ENCODE data around the gene SLC3A2. TPM values are rescaled to one million over a fixed set of nuclear protein-coding genes. Genes with fewer than 3 reads are reported as not detected.

The SLC3A2 gene
- total and polyA plus RNA-seq, 4 donors: 31.8 to 107 (median 86.7) TPM

DNA sequence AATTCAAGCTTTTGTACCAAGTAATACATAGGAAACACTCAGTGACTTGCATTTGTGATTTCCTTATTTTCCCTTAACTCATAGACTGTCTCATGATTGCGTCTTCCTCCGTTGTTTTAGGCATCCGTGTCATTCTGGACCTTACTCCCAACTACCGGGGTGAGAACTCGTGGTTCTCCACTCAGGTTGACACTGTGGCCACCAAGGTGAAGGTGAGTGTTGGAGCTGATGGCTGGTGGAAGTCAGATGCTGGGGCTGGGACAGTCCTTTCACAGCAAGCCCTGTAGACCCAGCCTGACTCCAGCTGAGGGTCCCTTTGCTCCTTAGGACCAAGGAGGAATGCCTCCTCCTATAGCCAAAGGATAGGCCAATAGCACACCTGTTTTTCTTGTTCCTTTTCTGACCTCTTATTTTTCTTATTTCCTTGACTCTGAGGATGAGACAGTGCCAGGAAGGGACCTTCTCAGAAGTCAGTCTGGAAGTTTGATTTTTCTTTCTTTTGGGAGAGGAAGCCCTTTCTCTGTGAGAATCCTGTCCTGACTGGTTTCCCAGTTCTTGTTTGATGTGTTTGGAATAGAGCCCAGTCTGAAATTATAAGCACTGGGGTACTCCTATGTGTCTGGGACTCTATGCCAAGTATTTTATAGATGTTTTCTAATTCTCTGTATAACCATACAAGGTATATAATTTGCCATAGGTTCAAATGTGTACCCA lies 2.2 kb downstream of the SLC3A2 start:
- Histone ChIP-seq H3K27ac (ENCODE audit: low read depth in 1 of 2, low read length in 2 of 2) (peak overlapping the region in 1 of 2 donors; percentile 47), H3K4me1 (ENCODE audit: control insufficient read depth in 1 of 2, insufficient read depth in 2 of 2, low read length in 2 of 2) (peaks cover 0 to 9% of the 10 kb centered on the region in 2 donors), H3K9me3 (ENCODE audit: control insufficient read depth, low read length) (no peaks in the 10 kb centered on the region), H3K27me3 (ENCODE audit: control insufficient read depth in 1 of 2, insufficient read depth in 2 of 2, low read length in 1 of 2) (no peaks in the 10 kb centered on the region), H3K36me3 (ENCODE audit: control insufficient read depth in 1 of 2, insufficient read depth in 2 of 2, low read length in 1 of 2) (peaks cover 0 to 14% of the 10 kb centered on the region in 2 donors), H3K4me3 (ENCODE audit: low read length in 2 of 2) (peak overlapping the region in 1 of 2 donors; percentile 53)
- ATAC-seq (ENCODE audit: low FRiP score): no peak
- intact Hi-C loops (cut with DNase I): loop anchor here in 1 of 2 donors (5.0 to 10.0 kb wide), 2 partner anchors 96 to 752 kb away; partner anchors contain the start of gene TMEM179B
- no peak for DNase-seq
- WGBS, 2 donors: 26 to 35% methylated on average over 5 of the region's 5 CpGs

GRCh38 chr11:62883673-62884072 lies 3.0 kb downstream of the SLC3A2 start:
- Histone ChIP-seq H3K4me1 (ENCODE audit: control insufficient read depth in 1 of 2, insufficient read depth in 2 of 2, low read length in 2 of 2) (peaks cover 0 to 9% of the 10 kb centered on the region in 2 donors), H3K36me3 (ENCODE audit: control insufficient read depth in 1 of 2, insufficient read depth in 2 of 2, low read length in 1 of 2) (peaks cover 0 to 17% of the 10 kb centered on the region in 2 donors)
- WGBS, 2 donors: 28 to 47% methylated on average over 3 of the region's 3 CpGs

GRCh38 chr11:62885137-62885750 lies 4.5 kb downstream of the SLC3A2 start:
- H3K27ac ChIP-seq (ENCODE audit: low read depth in 1 of 2, low read length in 2 of 2): no peak overlapping the region
- intact Hi-C loops (cut with DNase I): loop anchor here in 1 of 2 donors (10.0 kb wide), 1 partner anchor 750 kb away; no protein-coding TSS in a partner anchor
- no peaks in the 10 kb centered on the region for H3K27me3 ChIP-seq (ENCODE audit: control insufficient read depth in 1 of 2, insufficient read depth in 2 of 2, low read length in 1 of 2)
- peaks cover 0 to 6% of the 10 kb centered on the region in 2 donors for H3K4me1 ChIP-seq (ENCODE audit: control insufficient read depth in 1 of 2, insufficient read depth in 2 of 2, low read length in 2 of 2)
- DNase-seq (no peak), ATAC-seq (ENCODE audit: low FRiP score) (no peak)
- peaks cover 0 to 17% of the 10 kb centered on the region in 2 donors for H3K36me3 ChIP-seq (ENCODE audit: control insufficient read depth in 1 of 2, insufficient read depth in 2 of 2, low read length in 1 of 2)
- WGBS, 2 donors: 87 to 88% methylated on average over 11 of the region's 11 CpGs
- no peak overlapping the region for H3K4me3 ChIP-seq (ENCODE audit: low read length in 2 of 2)
- H3K9me3 ChIP-seq (ENCODE audit: control insufficient read depth, low read length): no peaks in the 10 kb centered on the region

More at GRCh38 chr11:62883673-62884072, 3.0 kb downstream of the SLC3A2 start:
- no peak for ATAC-seq (ENCODE audit: low FRiP score)
- Histone ChIP-seq H3K27me3 (ENCODE audit: control insufficient read depth in 1 of 2, insufficient read depth in 2 of 2, low read length in 1 of 2) (no peaks in the 10 kb centered on the region), H3K4me3 (ENCODE audit: low read length in 2 of 2) (no peak overlapping the region), H3K27ac (ENCODE audit: low read depth in 1 of 2, low read length in 2 of 2) (no peak overlapping the region), H3K9me3 (ENCODE audit: control insufficient read depth, low read length) (no peaks in the 10 kb centered on the region)
- intact Hi-C loops (cut with DNase I): loop anchor here in 1 of 2 donors (5.0 to 10.0 kb wide), 2 partner anchors 96 to 751 kb away; partner anchors contain the start of gene TMEM179B
- no peak for DNase-seq

DNA sequence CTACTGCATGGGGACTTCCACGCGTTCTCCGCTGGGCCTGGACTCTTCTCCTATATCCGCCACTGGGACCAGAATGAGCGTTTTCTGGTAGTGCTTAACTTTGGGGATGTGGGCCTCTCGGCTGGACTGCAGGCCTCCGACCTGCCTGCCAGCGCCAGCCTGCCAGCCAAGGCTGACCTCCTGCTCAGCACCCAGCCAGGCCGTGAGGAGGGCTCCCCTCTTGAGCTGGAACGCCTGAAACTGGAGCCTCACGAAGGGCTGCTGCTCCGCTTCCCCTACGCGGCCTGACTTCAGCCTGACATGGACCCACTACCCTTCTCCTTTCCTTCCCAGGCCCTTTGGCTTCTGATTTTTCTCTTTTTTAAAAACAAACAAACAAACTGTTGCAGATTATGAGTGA lies 7.7 kb downstream of the SLC3A2 start:
- Histone ChIP-seq H3K36me3 (ENCODE audit: control insufficient read depth in 1 of 2, insufficient read depth in 2 of 2, low read length in 1 of 2) (peaks cover 0 to 17% of the 10 kb centered on the region in 2 donors), H3K4me1 (ENCODE audit: control insufficient read depth in 1 of 2, insufficient read depth in 2 of 2, low read length in 2 of 2) (peaks cover 0 to 1% of the 10 kb centered on the region in 2 donors), H3K9me3 (ENCODE audit: control insufficient read depth, low read length) (no peaks in the 10 kb centered on the region), H3K4me3 (ENCODE audit: low read length in 2 of 2) (no peak overlapping the region), H3K27me3 (ENCODE audit: control insufficient read depth in 1 of 2, insufficient read depth in 2 of 2, low read length in 1 of 2) (no peaks in the 10 kb centered on the region), H3K27ac (ENCODE audit: low read depth in 1 of 2, low read length in 2 of 2) (no peak overlapping the region)
- WGBS, 2 donors: 83 to 88% methylated on average over 14 of the region's 14 CpGs
- ATAC-seq (ENCODE audit: low FRiP score) (no peak), DNase-seq (no peak)
- intact Hi-C loops (cut with DNase I): loop anchor here in 1 of 2 donors (10.0 kb wide), 1 partner anchor 746 kb away; no protein-coding TSS in a partner anchor

- intact Hi-C loops (cut with DNase I): loop anchor here in 1 of 2 donors (10.0 kb wide), 1 partner anchor 746 kb away; no protein-coding TSS in a partner anchor
- H3K4me1 ChIP-seq (ENCODE audit: control insufficient read depth in 1 of 2, insufficient read depth in 2 of 2, low read length in 2 of 2): no peaks in the 10 kb centered on the region
- no peak for ATAC-seq (ENCODE audit: low FRiP score)
Measured at GRCh38 chr11:62889126-62889483, 8.4 kb downstream of the SLC3A2 start.

DNA sequence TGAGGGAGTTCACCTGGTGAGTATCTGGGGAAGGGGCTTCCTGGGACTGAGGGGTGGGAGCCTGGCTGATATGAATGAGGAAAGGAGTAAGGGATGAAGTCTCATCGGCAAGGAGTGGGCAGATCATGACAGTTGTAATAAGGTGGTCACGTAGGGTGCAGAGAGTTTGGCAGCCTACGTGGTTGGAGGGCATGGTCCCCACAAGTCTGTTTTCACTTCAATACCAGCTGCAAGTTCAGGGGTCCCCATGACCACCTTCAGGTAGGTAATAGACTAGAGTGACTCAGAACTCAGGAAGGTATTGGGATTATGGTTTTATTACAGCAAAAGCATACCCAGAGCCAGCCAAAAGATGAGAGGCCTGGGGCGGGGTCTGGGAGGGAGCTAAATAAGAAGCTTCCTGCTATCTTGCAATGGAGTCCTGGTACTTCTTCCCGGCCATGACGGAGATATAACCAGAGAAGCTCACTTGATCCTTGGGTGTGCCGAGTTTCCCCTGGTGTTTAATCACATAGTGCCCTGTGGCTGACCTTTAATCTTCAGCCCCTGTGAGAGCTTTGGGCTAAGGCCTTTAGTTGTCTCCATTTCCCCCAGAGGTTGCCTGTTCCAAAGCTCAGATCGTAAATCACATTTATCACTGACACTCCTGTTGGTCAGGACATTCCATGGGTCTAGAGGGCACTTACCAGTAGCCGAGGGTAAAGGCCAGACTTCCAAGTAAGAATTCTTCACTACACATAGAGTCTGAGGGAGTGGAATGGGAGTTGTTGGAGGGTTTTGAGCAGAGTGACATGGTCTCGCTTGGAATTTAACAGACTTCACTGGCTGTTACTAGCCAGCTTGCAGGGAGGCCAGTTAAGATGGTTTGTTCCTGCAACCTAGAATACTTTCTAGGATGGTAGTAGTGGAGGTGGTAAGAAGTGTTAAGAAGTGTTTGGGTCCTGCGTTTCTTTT lies 9.1 kb downstream of the SLC3A2 start:
- DNase-seq (no peak), ATAC-seq (ENCODE audit: low FRiP score) (no peak)
- Histone ChIP-seq H3K27me3 (ENCODE audit: control insufficient read depth in 1 of 2, insufficient read depth in 2 of 2, low read length in 1 of 2) (no peaks in the 10 kb centered on the region), H3K4me1 (ENCODE audit: control insufficient read depth in 1 of 2, insufficient read depth in 2 of 2, low read length in 2 of 2) (no peaks in the 10 kb centered on the region), H3K27ac (ENCODE audit: low read depth in 1 of 2, low read length in 2 of 2) (no peak overlapping the region), H3K9me3 (ENCODE audit: control insufficient read depth, low read length) (no peaks in the 10 kb centered on the region), H3K4me3 (ENCODE audit: low read length in 2 of 2) (no peak overlapping the region), H3K36me3 (ENCODE audit: control insufficient read depth in 1 of 2, insufficient read depth in 2 of 2, low read length in 1 of 2) (peaks cover 0 to 15% of the 10 kb centered on the region in 2 donors)
- intact Hi-C loops (cut with DNase I): loop anchor here in 1 of 2 donors (10.0 kb wide), 1 partner anchor 745 kb away; no protein-coding TSS in a partner anchor
- 57 to 64% methylated on average over 11 of the region's 11 CpGs for WGBS, 2 donors

More at GRCh38 chr11:62889126-62889483, 8.4 kb downstream of the SLC3A2 start:
- 52 to 57% methylated on average over 2 of the region's 2 CpGs for WGBS, 2 donors
- Histone ChIP-seq H3K4me3 (ENCODE audit: low read length in 2 of 2) (no peak overlapping the region), H3K36me3 (ENCODE audit: control insufficient read depth in 1 of 2, insufficient read depth in 2 of 2, low read length in 1 of 2) (peaks cover 0 to 17% of the 10 kb centered on the region in 2 donors), H3K9me3 (ENCODE audit: control insufficient read depth, low read length) (no peaks in the 10 kb centered on the region), H3K27me3 (ENCODE audit: control insufficient read depth in 1 of 2, insufficient read depth in 2 of 2, low read length in 1 of 2) (no peaks in the 10 kb centered on the region), H3K27ac (ENCODE audit: low read depth in 1 of 2, low read length in 2 of 2) (no peak overlapping the region)
- DNase-seq: no peak

DNA sequence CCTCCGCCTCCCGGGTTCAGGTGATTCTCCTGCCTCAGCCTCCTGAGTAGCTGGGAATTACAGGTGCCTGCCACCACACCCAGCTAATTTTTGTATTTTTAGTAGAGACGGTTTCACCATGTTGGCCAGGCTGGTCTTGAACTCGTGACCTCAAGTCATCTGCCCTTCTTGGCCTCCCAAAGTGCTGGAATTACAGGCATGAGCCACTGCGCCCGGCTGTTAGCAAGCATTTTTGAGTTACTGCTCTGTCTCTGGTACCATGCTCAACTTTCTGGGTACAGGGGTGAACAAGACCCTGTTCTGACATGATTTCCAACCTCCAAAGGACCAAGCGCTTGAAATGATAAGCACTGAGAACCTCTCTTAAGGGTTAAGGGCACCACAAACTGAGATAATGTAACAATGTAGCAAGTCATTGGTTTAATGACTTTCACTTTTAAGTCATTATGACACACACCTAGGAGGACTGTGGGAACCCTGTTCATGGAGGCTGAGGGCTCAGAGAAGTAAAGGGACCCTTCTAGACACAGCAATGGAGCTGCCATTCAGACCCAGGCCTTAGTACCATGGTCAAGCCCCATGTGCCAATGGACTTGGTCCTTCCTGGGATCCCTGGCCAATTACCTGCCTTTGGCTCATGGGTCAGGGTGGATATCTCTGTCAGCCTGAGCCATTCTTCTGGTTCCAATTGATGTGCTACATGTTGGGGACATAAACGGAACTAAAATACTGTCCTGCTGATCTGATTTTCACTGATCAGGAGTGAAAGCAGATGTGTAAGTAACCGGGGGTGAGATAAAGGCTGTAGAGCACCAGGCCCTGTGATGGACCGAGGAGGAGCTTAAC lies 11.6 kb downstream of the SLC3A2 start:
- no peak overlapping the region for H3K27ac ChIP-seq (ENCODE audit: low read depth in 1 of 2, low read length in 2 of 2)
- H3K27me3 ChIP-seq (ENCODE audit: control insufficient read depth in 1 of 2, insufficient read depth in 2 of 2, low read length in 1 of 2): no peaks in the 10 kb centered on the region
- intact Hi-C loops (cut with DNase I): no loop called here
- DNase-seq (no peak), ATAC-seq (ENCODE audit: low FRiP score) (no peak)
- no peaks in the 10 kb centered on the region for H3K4me1 ChIP-seq (ENCODE audit: control insufficient read depth in 1 of 2, insufficient read depth in 2 of 2, low read length in 2 of 2)
- peaks cover 0 to 3% of the 10 kb centered on the region in 2 donors for H3K36me3 ChIP-seq (ENCODE audit: control insufficient read depth in 1 of 2, insufficient read depth in 2 of 2, low read length in 1 of 2)
- WGBS, 2 donors: 89 to 90% methylated on average over 10 of the region's 10 CpGs
- H3K4me3 ChIP-seq (ENCODE audit: low read length in 2 of 2): no peak overlapping the region
- H3K9me3 ChIP-seq (ENCODE audit: control insufficient read depth, low read length): no peaks in the 10 kb centered on the region
